ENCODE measurements around the gene C1QA. TPM values are rescaled to one million over a fixed set of nuclear protein-coding genes. Genes with fewer than 3 reads are reported as not detected.

C1QA gene
- total RNA-seq, 1 experiment from 2014 or later, result not detected

GRCh38 chr1:22635436-22635835, 992 bp upstream of the C1QA start:
- Histone ChIP-seq H3K4me3 (ENCODE audit: low read depth, low read length, poor library complexity, severe bottlenecking) (no peak overlapping the region), H3K27me3 (replicated peaks; ENCODE audit: insufficient read depth, low read depth, low read length, poor library complexity) (peaks cover 56% of the 10 kb centered on the region), H3K36me3 (ENCODE audit: insufficient read depth, low read length, poor library complexity, severe bottlenecking) (no peaks in the 10 kb centered on the region), H3K4me1 (ENCODE audit: insufficient read depth, low read length, poor library complexity, severe bottlenecking) (no peaks in the 10 kb centered on the region), H3K27ac (ENCODE audit: low read depth, low read length, poor library complexity, severe bottlenecking) (no peak overlapping the region), H3K9me3 (ENCODE audit: low read depth, low read length, poor library complexity, severe bottlenecking) (no peaks in the 10 kb centered on the region)
- ChIA-PET POLR2A (ENCODE audit: low non-redundant PET) (no interaction called here), CTCF (interaction anchor here (0.7 kb wide), 1 partner anchor 74 kb away, joined by 8 read pairs; no protein-coding TSS in a partner anchor)
- TF ChIP-seq EZH2 (IDR thresholded peaks at IDR 0.05; ENCODE audit: borderline replicate concordance, low read depth, low read length, poor library complexity, severe bottlenecking) (no peak), CTCF (conservative IDR thresholded peaks at IDR 0.05; ENCODE audit: low read depth, low read length) (no peak)
- no TSS peak for BruUV-seq (replicated peaks)
- intact Hi-C loops (cut with micrococcal nuclease; ENCODE audit: unreplicated experiment), result no loop called here
- DNase-seq (ENCODE audit: low spot score), result no peak

GRCh38 chr1:22636927-22637326, 499 bp downstream of the C1QA start:
- Histone ChIP-seq H3K36me3 (ENCODE audit: insufficient read depth, low read length, poor library complexity, severe bottlenecking) (no peaks in the 10 kb centered on the region), H3K4me3 (ENCODE audit: low read depth, low read length, poor library complexity, severe bottlenecking) (no peak overlapping the region), H3K27me3 (replicated peaks; ENCODE audit: insufficient read depth, low read depth, low read length, poor library complexity) (peaks cover 44% of the 10 kb centered on the region), H3K27ac (ENCODE audit: low read depth, low read length, poor library complexity, severe bottlenecking) (no peak overlapping the region), H3K9me3 (ENCODE audit: low read depth, low read length, poor library complexity, severe bottlenecking) (no peaks in the 10 kb centered on the region), H3K4me1 (ENCODE audit: insufficient read depth, low read length, poor library complexity, severe bottlenecking) (no peaks in the 10 kb centered on the region)
- BruUV-seq (replicated peaks), result no TSS peak
- no peak for DNase-seq (ENCODE audit: low spot score)
- no peak for TF ChIP-seq CTCF (conservative IDR thresholded peaks at IDR 0.05; ENCODE audit: low read depth, low read length)
- no peak for TF ChIP-seq EZH2 (IDR thresholded peaks at IDR 0.05; ENCODE audit: borderline replicate concordance, low read depth, low read length, poor library complexity, severe bottlenecking)
- POLR2A ChIA-PET (ENCODE audit: low non-redundant PET), result no interaction called here
- intact Hi-C loops (cut with micrococcal nuclease; ENCODE audit: unreplicated experiment), result no loop called here
- CTCF ChIA-PET, result no interaction called here

- no peaks in the 10 kb centered on the region for H3K4me1 ChIP-seq (ENCODE audit: insufficient read depth, low read length, poor library complexity, severe bottlenecking)
- ChIA-PET CTCF (no interaction called here), POLR2A (ENCODE audit: low non-redundant PET) (no interaction called here)
- no peak for TF ChIP-seq CTCF (conservative IDR thresholded peaks at IDR 0.05; ENCODE audit: low read depth, low read length)
- TF ChIP-seq EZH2 (IDR thresholded peaks at IDR 0.05; ENCODE audit: borderline replicate concordance, low read depth, low read length, poor library complexity, severe bottlenecking), result no peak
- peaks cover 38% of the 10 kb centered on the region for H3K27me3 ChIP-seq (replicated peaks; ENCODE audit: insufficient read depth, low read depth, low read length, poor library complexity)
- no peak for DNase-seq (ENCODE audit: low spot score)
- intact Hi-C loops (cut with micrococcal nuclease; ENCODE audit: unreplicated experiment), result no loop called here
- BruUV-seq (replicated peaks), result no TSS peak
- H3K9me3 ChIP-seq (ENCODE audit: low read depth, low read length, poor library complexity, severe bottlenecking), result no peaks in the 10 kb centered on the region
- H3K36me3 ChIP-seq (ENCODE audit: insufficient read depth, low read length, poor library complexity, severe bottlenecking), result no peaks in the 10 kb centered on the region
- H3K4me3 ChIP-seq (ENCODE audit: low read depth, low read length, poor library complexity, severe bottlenecking), result no peak overlapping the region
- H3K27ac ChIP-seq (ENCODE audit: low read depth, low read length, poor library complexity, severe bottlenecking), result no peak overlapping the region
Measured at GRCh38 chr1:22637907-22638445, 1.5 kb downstream of the C1QA start.

Data from A673 (cell line).